IMR-90 (cell line): ENCODE measurements around the gene DCAF11. TPM values are rescaled to one million over a fixed set of nuclear protein-coding genes. Genes with fewer than 3 reads are reported as not detected.

Experiments
- ATAC-seq: fragments of 200-7000 bp; cut with Tn5 transposase; 2 replicates; pipeline ENCODE4 v1.9.1; 2020; ENCODE audit warnings: low read depth, mild to moderate bottlenecking, moderate library complexity
- BruUV-seq: library from RNA; stranded (reverse); fragments of 400-500 nt; replicated peaks from 2 replicates; lab custom pipeline; 2021; lab: Mats Ljungman, UMichigan
- CTCF ChIA-PET: fragments of 300-600 bp; formaldehyde crosslinking; extraction: SDS; loops from one replicate; lab custom pipeline; 2021; ENCODE audit warnings: antibody characterized with exemption; lab: Yijun Ruan, JAX
- POLR2A ChIA-PET: fragments of 300-600 bp; sonication (Branson Sonifier 250); formaldehyde crosslinking; loops from one replicate; lab custom pipeline; 2022; ENCODE audit warnings: antibody characterized with exemption; ENCODE audit not compliant: unreplicated experiment; lab: Charles Lee
- DNase-seq: peaks from one replicate; pipeline ENCODE4 v3.0.0; 2013
- H2AFZ ChIP-seq: replicated peaks from 2 replicates; pipeline ENCODE3; 2013; ENCODE audit warnings: low read length, mild to moderate bottlenecking; ENCODE audit not compliant: poor library complexity
- H2AK5ac ChIP-seq: 2 replicates; pipeline ENCODE4 v1.6.1; 2013; ENCODE audit warnings: low read depth, low read length, inconsistent platforms
- H2AK9ac ChIP-seq: replicated peaks from 2 replicates; pipeline ENCODE3; 2013; ENCODE audit warnings: mild to moderate bottlenecking, low read depth, low read length, moderate library complexity; ENCODE audit not compliant: poor library complexity
- H2BK120ac ChIP-seq: 2 replicates; pipeline ENCODE4 v1.6.1; 2013; ENCODE audit warnings: low read depth, low read length, inconsistent platforms
- H2BK15ac ChIP-seq: 3 replicates; pipeline ENCODE4 v1.6.1; 2013; ENCODE audit warnings: low read depth, low read length, inconsistent platforms
- H2BK20ac ChIP-seq: 2 replicates; pipeline ENCODE4 v1.6.1; 2013; ENCODE audit warnings: low read depth, mild to moderate bottlenecking, inconsistent platforms, low read length, moderate library complexity
- H2BK5ac ChIP-seq: 2 replicates; pipeline ENCODE4 v1.6.1; 2013; ENCODE audit warnings: mild to moderate bottlenecking, low read depth, low read length, inconsistent platforms; ENCODE audit not compliant: poor library complexity, severe bottlenecking
- H3K14ac ChIP-seq: replicated peaks from 2 replicates; pipeline ENCODE4 v1.6.1; 2013; ENCODE audit warnings: low read depth, low read length, inconsistent platforms
- H3K18ac ChIP-seq: 2 replicates; pipeline ENCODE4 v1.6.1; 2013; ENCODE audit warnings: low read depth, low read length, control low read depth
- H3K23ac ChIP-seq: 2 replicates; pipeline ENCODE4 v1.6.1; 2013; ENCODE audit warnings: low read depth, low read length, inconsistent platforms
- H3K27ac ChIP-seq: 2 replicates; pipeline ENCODE4 v1.5.1; 2013; ENCODE audit warnings: mild to moderate bottlenecking, control low read depth, low read length; ENCODE audit not compliant: insufficient read depth
- H3K27me3 ChIP-seq: 2 replicates; pipeline ENCODE4 v1.6.1; 2013; ENCODE audit warnings: low read length; ENCODE audit not compliant: control insufficient read depth, insufficient read depth
- H3K36me3 ChIP-seq: 2 replicates; pipeline ENCODE4 v1.6.1; 2013; ENCODE audit warnings: low read length, mixed read lengths; ENCODE audit not compliant: control insufficient read depth, insufficient read depth
- H3K4ac ChIP-seq: 2 replicates; pipeline ENCODE4 v1.6.1; 2013; ENCODE audit warnings: low read depth, low read length, inconsistent platforms
- H3K4me1 ChIP-seq: 2 replicates; pipeline ENCODE4 v1.6.1; 2013; ENCODE audit warnings: low read length, mixed read lengths; ENCODE audit not compliant: control insufficient read depth, insufficient read depth
- H3K4me2 ChIP-seq: 2 replicates; pipeline ENCODE4 v1.6.1; 2013; ENCODE audit warnings: low read depth, mild to moderate bottlenecking, control low read depth, low read length, moderate library complexity
- H3K4me3 ChIP-seq: 2 replicates; pipeline ENCODE4 v1.5.1; 2013; ENCODE audit warnings: low read depth, mild to moderate bottlenecking, control low read depth, low read length, moderate library complexity; ENCODE audit not compliant: insufficient read depth
- H3K56ac ChIP-seq: 2 replicates; pipeline ENCODE4 v1.6.1; 2013; ENCODE audit warnings: low read length, inconsistent platforms; ENCODE audit not compliant: insufficient read depth; ENCODE audit errors: extremely low read depth
- H3K79me1 ChIP-seq, 2 experiments: 2 replicates each; pipeline ENCODE4 v1.6.1; 2013; ENCODE audit warnings: low read length in 2 of 2, inconsistent platforms in 1 of 2, low read depth in 1 of 2
- H3K9ac ChIP-seq: 2 replicates; pipeline ENCODE4 v1.6.1; 2013; ENCODE audit warnings: low read depth, low read length, control low read depth
- H3K9me1 ChIP-seq: 2 replicates; pipeline ENCODE4 v1.6.1; 2013; ENCODE audit warnings: low read length, inconsistent platforms; ENCODE audit not compliant: insufficient read depth
- H3K9me3 ChIP-seq: 2 replicates; pipeline ENCODE4 v1.6.1; 2013; ENCODE audit warnings: low read length; ENCODE audit not compliant: control insufficient read depth, insufficient read depth
- H4K20me1 ChIP-seq: 2 replicates; pipeline ENCODE4 v1.6.1; 2013; ENCODE audit warnings: low read length, inconsistent platforms; ENCODE audit not compliant: insufficient read depth
- H4K5ac ChIP-seq: 2 replicates; pipeline ENCODE4 v1.6.1; 2013; ENCODE audit warnings: mild to moderate bottlenecking, low read depth, low read length, control low read depth
- H4K8ac ChIP-seq, 2 experiments: 2 replicates each; pipeline ENCODE4 v1.6.1; 2013; ENCODE audit warnings: low read depth in 2 of 2, low read length in 2 of 2, control low read depth in 1 of 2, inconsistent platforms in 1 of 2
- H4K91ac ChIP-seq: 2 replicates; pipeline ENCODE4 v1.6.1; 2013; ENCODE audit warnings: low read depth, low read length, inconsistent platforms; ENCODE audit not compliant: insufficient read depth
- BHLHE40 ChIP-seq: fragments of 150-350 bp; IDR thresholded peaks from 2 replicates; pipeline ENCODE4 v1.6.1; 2016; ENCODE audit warnings: mild to moderate bottlenecking, low read depth, low read length
- CEBPB ChIP-seq: IDR thresholded peaks from 2 replicates; pipeline ENCODE4 v1.6.1; 2012; ENCODE audit warnings: low read depth, low read length, improper control_type of control experiment
- FOS ChIP-seq: fragments of 150-350 bp; IDR thresholded peaks from 2 replicates; pipeline ENCODE4 v1.6.1; 2016; ENCODE audit warnings: low read depth, low read length
- MAFK ChIP-seq: IDR thresholded peaks from 2 replicates; pipeline ENCODE4 v1.6.1; 2012; ENCODE audit warnings: low read depth, low read length, improper control_type of control experiment
- MXI1 ChIP-seq: IDR thresholded peaks from 2 replicates; pipeline ENCODE4 v1.6.1; 2012; ENCODE audit warnings: low read depth, mild to moderate bottlenecking, low read length, moderate library complexity, borderline replicate concordance
- RAD21 ChIP-seq: IDR thresholded peaks from 2 replicates; pipeline ENCODE4 v1.6.1; 2012; ENCODE audit warnings: low read length, improper control_type of control experiment
- RFX5 ChIP-seq: IDR thresholded peaks from 2 replicates; pipeline ENCODE4 v1.8.0; 2012; ENCODE audit warnings: low read depth, mild to moderate bottlenecking, low read length, moderate library complexity
- SMC3 ChIP-seq: fragments of 150-350 bp; IDR thresholded peaks from 2 replicates; pipeline ENCODE4 v1.6.1; 2016; ENCODE audit warnings: low read depth, mild to moderate bottlenecking, antibody characterized with exemption, low read length, moderate library complexity
- dilution Hi-C: fragments of 300-500 bp; cut with HindIII; formaldehyde crosslinking; loops from one replicate; pipeline ENCODE4 v1.14.3; 2018; ENCODE audit warnings: low sequenced_read_pairs; ENCODE audit not compliant: unreplicated experiment
- in situ Hi-C: fragments of 300-500 bp; cut with MboI; formaldehyde crosslinking; loops from 3 replicates; pipeline ENCODE4 v1.14.3; 2019; ENCODE audit warnings: low sequenced_read_pairs, inconsistent platforms, mixed read lengths
- intact Hi-C: fragments of 100-400 bp; cut with micrococcal nuclease; formaldehyde crosslinking; loops from 2 replicates; pipeline ENCODE4 v1.10.0; 2022
- polyA plus RNA-seq, 3 experiments: library from polyadenylated mRNA; depleted of rRNA; stranded (reverse); fragments of >200 nt; gene quantifications; 2 replicates each; pipeline ENCODE4 v1.2.3, GENCODE V29; 2012; ENCODE audit warnings: low replicate concordance in 1 of 3
- total RNA-seq: library from RNA; depleted of rRNA; stranded (reverse); fragments of >200 nt; gene quantifications from 2 replicates; pipeline ENCODE4 v1.2.3, GENCODE V29; 2012
- TF ChIP-seq, protein P1 (sequence below): conservative IDR thresholded peaks from 2 replicates; pipeline ENCODE4 v1.5.1; 2012; ENCODE audit warnings: mild to moderate bottlenecking, low read depth, low read length, improper control_type of control experiment
- TF ChIP-seq, protein P2 (sequence below): fragments of 150-350 bp; IDR thresholded peaks from 2 replicates; pipeline ENCODE4 v1.6.1; 2017; ENCODE audit warnings: mild to moderate bottlenecking, antibody characterized with exemption, low read length, low read depth
- TF ChIP-seq, protein P3 (sequence below): fragments of 150-350 bp; IDR thresholded peaks from 2 replicates; pipeline ENCODE4 v1.6.1; 2016; ENCODE audit warnings: low read depth, mild to moderate bottlenecking, low read length, moderate library complexity, borderline replicate concordance

Gene DCAF11
- total and polyA plus RNA-seq, 2 of the 4 experiments (the other 2 are of a cell fraction) = 21.0 to 52.0 TPM

DNA sequence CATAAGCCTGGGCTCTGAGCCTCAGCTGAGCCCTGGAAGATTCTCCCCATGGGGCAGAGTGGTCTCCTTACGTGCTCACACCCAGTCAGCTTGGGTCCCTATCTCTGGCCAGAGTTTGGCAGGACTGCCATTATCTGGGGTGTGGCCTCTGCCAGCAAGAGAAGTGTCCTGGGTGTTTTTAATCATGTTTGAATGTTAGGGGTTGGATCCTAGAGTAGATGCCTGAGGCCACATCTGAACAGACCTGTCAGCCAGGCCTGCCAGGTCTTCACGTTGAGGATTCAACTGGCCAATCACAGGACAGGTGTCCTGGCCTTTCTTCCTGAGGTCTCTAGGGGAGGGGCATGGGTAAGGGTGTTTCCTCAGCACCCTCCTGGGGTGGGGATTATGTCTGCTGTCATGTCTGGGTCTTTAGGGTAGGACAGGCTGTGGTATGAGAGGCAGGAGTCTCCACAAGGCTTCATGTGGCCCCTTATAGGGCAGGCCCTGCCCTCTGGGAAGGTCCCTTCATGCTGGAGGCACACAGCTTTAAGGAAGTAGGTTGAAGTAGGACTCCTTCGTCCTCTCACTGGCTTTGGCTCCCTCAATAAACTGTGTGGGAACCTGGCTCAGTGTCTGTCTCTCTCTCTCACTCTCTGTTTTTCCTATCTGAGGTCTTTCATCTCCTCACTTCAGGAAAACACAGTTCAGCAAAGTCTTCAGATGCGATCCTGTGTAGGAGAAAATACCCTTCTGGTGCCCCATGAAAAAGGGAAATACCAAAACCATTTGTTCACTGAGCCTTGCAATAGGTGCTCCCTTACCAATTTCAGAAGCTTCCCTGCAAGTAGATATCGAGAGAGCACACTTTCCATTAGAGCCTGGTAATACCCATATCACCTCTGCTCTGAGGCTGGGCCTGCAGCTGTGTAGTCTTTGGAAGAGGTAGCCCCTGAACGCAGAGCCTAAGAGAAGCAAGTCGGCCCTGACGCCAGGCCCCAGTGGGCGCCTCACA lies 9.1 kb downstream of the DCAF11 start (continued):
- TF ChIP-seq RFX5 = no peak

DNA sequence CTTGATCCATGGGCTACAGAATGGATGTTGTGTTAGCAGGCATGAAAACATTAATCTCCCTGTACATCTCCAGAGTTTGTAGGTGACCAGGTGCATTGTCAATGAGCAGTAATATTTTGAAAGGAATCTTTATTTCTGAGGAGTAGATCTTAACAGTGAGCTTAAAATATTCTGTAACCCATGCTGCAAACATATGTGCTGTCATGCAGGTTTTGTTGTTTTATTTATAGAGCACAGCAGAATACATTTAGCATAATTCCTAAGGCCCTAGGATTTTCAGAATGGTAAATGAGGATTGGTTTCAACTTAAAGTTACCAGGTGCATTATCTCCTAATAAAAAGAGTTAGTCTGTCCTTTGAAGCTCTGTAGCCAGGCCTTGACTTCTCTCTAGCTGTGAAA lies 12.4 kb downstream of the DCAF11 start:
- Histone ChIP-seq H2BK120ac (no peak overlapping the region), H2AK9ac (no peak overlapping the region), H4K5ac (no peak overlapping the region), H3K4ac (no peak overlapping the region), H3K4me3 (no peak overlapping the region), H3K14ac (no peak overlapping the region), H3K4me1 (no peaks in the 10 kb centered on the region), H4K20me1 (no peaks in the 10 kb centered on the region), H3K18ac (no peak overlapping the region), H3K9me3 (no peaks in the 10 kb centered on the region), H4K91ac (no peak overlapping the region), H3K79me1 (no peaks in the 10 kb centered on the region), H3K36me3 (peaks cover 8% of the 10 kb centered on the region), H2BK15ac (no peak overlapping the region), H3K9ac (no peak overlapping the region), H2AFZ (no peak overlapping the region), H2BK5ac (no peak overlapping the region), H3K27ac (no peak overlapping the region), H2BK20ac (no peak overlapping the region), H4K8ac (no peak overlapping the region), H3K27me3 (no peaks in the 10 kb centered on the region), H3K56ac (no peak overlapping the region), H2AK5ac (no peak overlapping the region), H3K9me1 (no peaks in the 10 kb centered on the region), H3K4me2 (no peak overlapping the region), H3K23ac (no peak overlapping the region)
- intact Hi-C loops (no loop called here), dilution Hi-C loops (no loop called here), in situ Hi-C loops (loop anchor here (25.0 kb wide), 2 partner anchors 815 to 1040 kb away; partner anchors contain the start of genes ACIN1, BCL2L2, C14orf119 and PABPN1)
- DNase-seq = no peak
- ChIA-PET CTCF (interaction anchor here (0.7 kb wide), 1 partner anchor 9 kb away, joined by 3 read pairs; the partner anchor contains the start of gene PSME1), POLR2A (interaction anchor here (0.6 kb wide), 1 partner anchor 1302 kb away, joined by 3 read pairs; no protein-coding TSS in a partner anchor)
- no TSS peak for BruUV-seq
- ATAC-seq = no peak
- TF ChIP-seq FOS (no peak), RAD21 (no peak), BHLHE40 (no peak), MXI1 (no peak), CEBPB (no peak), SMC3 (no peak), MAFK (no peak)
- TF ChIP-seq, protein P1, sequence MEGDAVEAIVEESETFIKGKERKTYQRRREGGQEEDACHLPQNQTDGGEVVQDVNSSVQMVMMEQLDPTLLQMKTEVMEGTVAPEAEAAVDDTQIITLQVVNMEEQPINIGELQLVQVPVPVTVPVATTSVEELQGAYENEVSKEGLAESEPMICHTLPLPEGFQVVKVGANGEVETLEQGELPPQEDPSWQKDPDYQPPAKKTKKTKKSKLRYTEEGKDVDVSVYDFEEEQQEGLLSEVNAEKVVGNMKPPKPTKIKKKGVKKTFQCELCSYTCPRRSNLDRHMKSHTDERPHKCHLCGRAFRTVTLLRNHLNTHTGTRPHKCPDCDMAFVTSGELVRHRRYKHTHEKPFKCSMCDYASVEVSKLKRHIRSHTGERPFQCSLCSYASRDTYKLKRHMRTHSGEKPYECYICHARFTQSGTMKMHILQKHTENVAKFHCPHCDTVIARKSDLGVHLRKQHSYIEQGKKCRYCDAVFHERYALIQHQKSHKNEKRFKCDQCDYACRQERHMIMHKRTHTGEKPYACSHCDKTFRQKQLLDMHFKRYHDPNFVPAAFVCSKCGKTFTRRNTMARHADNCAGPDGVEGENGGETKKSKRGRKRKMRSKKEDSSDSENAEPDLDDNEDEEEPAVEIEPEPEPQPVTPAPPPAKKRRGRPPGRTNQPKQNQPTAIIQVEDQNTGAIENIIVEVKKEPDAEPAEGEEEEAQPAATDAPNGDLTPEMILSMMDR = no peak
- TF ChIP-seq, protein P2, sequence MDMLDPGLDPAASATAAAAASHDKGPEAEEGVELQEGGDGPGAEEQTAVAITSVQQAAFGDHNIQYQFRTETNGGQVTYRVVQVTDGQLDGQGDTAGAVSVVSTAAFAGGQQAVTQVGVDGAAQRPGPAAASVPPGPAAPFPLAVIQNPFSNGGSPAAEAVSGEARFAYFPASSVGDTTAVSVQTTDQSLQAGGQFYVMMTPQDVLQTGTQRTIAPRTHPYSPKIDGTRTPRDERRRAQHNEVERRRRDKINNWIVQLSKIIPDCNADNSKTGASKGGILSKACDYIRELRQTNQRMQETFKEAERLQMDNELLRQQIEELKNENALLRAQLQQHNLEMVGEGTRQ = no peak
- TF ChIP-seq, protein P3, sequence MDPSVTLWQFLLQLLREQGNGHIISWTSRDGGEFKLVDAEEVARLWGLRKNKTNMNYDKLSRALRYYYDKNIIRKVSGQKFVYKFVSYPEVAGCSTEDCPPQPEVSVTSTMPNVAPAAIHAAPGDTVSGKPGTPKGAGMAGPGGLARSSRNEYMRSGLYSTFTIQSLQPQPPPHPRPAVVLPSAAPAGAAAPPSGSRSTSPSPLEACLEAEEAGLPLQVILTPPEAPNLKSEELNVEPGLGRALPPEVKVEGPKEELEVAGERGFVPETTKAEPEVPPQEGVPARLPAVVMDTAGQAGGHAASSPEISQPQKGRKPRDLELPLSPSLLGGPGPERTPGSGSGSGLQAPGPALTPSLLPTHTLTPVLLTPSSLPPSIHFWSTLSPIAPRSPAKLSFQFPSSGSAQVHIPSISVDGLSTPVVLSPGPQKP = no peak
